Stimulated activated memory B cell treated with anti-CD40 and anti-IgM and Interleukin-4, amounts not matched to agents 10 μg/mL and 1 μg/mL and 100 μg/mL, for 72 hours (primary cell): Measurements from ENCODE around the gene BNC2.
"Not testable (repeated sequence)": the region's sequence is repeated elsewhere in the genome, so short reads cannot be mapped to it uniquely, and the experiment has no call there.

Experiments
- ATAC-seq: fragments of 150-1000 bp; cut with Tn5 transposase; 2 replicates; pipeline ENCODE4 v1.10.0; 2021
- H3K27ac Mint-ChIP-seq: one replicate; pipeline ENCODE4 v1.8.0; 2022; ENCODE audit warnings: mild to moderate bottlenecking, mixed read lengths
- H3K27me3 Mint-ChIP-seq: one replicate; pipeline ENCODE4 v1.8.0; 2022; ENCODE audit warnings: mixed read lengths
- H3K36me3 Mint-ChIP-seq: one replicate; pipeline ENCODE4 v1.8.0; 2022; ENCODE audit warnings: mixed read lengths
- H3K4me1 Mint-ChIP-seq: one replicate; pipeline ENCODE4 v1.8.0; 2022; ENCODE audit warnings: mixed read lengths
- H3K4me3 Mint-ChIP-seq: one replicate; pipeline ENCODE4 v1.8.0; 2022; ENCODE audit warnings: mild to moderate bottlenecking, moderate library complexity, mixed read lengths
- H3K9me3 Mint-ChIP-seq: one replicate; pipeline ENCODE4 v1.8.0; 2022; ENCODE audit warnings: mixed read lengths

The BNC2 gene

DNA sequence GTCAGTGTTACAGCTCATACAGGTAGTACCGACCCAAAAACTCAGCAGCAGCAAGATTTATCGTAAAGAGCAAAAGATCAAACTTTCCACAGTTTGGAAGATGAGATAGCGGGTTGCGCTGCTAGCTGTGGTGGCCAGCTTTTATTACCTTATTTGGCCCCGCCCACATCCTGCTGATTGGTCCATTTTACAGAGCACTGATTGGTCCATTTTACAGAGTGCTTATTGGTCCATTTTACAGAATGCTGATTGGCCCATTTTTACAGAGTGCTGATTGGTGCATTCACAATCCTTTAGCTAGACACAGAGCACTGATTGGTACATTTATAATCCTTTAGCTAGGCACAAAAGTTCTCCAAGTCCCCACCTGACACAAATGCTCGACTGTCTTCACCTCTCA is 12.0 kb upstream of the BNC2 start:
- not testable (repeated sequence) for H3K4me1 Mint-ChIP-seq, H3K27ac Mint-ChIP-seq, H3K4me3 Mint-ChIP-seq, ATAC-seq, H3K36me3 Mint-ChIP-seq, H3K27me3 Mint-ChIP-seq
- H3K9me3 Mint-ChIP-seq: peaks cover 10% of the 10 kb centered on the region

- Mint-ChIP-seq H3K4me3 (no peak overlapping the region), H3K4me1 (no peaks in the 10 kb centered on the region), H3K27ac (no peak overlapping the region), H3K9me3 (peaks cover 13% of the 10 kb centered on the region), H3K36me3 (no peaks in the 10 kb centered on the region), H3K27me3 (peaks cover 3% of the 10 kb centered on the region)
- ATAC-seq: no peak
These were observed 8.9 kb upstream of the BNC2 start for GRCh38 chr9:16879416-16879815.

DNA sequence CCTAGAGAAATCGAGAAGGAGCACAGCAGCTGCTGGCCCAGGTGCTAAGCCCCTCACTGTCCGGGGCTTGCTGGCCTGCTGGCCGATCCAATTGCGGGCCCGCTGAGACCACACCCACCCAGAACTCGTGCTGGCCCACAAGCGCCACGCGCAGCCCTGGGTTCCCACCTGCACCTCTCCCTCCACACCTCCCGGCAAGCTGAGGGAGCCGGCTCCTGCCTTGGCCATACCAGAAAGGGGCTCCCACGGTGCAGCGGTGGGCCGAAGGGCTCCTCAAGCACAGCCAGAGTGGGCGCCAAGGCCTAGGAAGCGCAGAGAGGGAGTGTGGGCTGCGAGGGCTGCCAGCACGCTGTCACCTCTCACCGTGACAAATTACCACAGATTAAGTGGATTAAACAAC is 6.8 kb upstream of the BNC2 start:
- Mint-ChIP-seq H3K27ac (no peak overlapping the region), H3K27me3 (peaks cover 9% of the 10 kb centered on the region), H3K36me3 (no peaks in the 10 kb centered on the region), H3K4me3 (no peak overlapping the region), H3K9me3 (peaks cover 10% of the 10 kb centered on the region), H3K4me1 (no peaks in the 10 kb centered on the region)
- ATAC-seq: no peak

DNA sequence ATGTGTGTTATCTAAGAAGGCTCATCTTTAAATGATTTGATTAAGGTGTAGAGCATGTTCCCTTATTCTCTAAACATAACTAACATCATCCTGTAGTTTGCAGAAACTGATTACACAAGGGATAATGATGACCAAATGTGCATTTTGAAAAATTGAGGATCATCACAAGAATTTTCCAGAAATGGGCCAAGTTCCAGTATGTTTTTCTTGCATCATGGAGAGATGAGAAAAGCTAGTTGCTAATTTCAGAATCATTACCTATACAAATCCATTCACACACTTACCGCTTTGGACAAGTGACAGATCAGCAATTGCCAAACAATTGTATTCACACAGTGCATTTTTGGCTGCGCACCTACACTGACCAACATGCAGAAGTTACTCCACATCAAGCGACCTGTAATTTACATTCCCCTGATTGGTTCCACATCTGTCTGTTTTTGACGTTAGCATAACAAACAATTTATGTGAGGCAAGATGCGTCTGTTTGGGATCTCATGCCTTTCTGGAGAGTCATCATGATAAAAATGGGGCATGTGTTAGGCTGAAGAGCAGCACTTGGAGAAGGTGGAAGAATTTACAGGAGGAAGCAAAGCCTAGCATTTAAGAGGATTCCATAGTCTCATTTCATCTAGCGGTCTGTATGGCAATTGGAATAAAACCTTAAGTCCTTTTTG is 2.8 kb upstream of the BNC2 start:
- Mint-ChIP-seq H3K4me3 (no peak overlapping the region), H3K36me3 (no peaks in the 10 kb centered on the region), H3K4me1 (no peaks in the 10 kb centered on the region), H3K9me3 (peaks cover 5% of the 10 kb centered on the region), H3K27me3 (peaks cover 39% of the 10 kb centered on the region), H3K27ac (no peak overlapping the region)
- no peak for ATAC-seq

GRCh38 chr9:16871336-16872151 is 1.1 kb upstream of the BNC2 start:
- H3K4me3 Mint-ChIP-seq: no peak overlapping the region
- peaks cover 39% of the 10 kb centered on the region for H3K27me3 Mint-ChIP-seq
- H3K9me3 Mint-ChIP-seq: peaks cover 2% of the 10 kb centered on the region
- no peaks in the 10 kb centered on the region for H3K4me1 Mint-ChIP-seq
- ATAC-seq: no peak
- no peak overlapping the region for H3K27ac Mint-ChIP-seq
- H3K36me3 Mint-ChIP-seq: no peaks in the 10 kb centered on the region

DNA sequence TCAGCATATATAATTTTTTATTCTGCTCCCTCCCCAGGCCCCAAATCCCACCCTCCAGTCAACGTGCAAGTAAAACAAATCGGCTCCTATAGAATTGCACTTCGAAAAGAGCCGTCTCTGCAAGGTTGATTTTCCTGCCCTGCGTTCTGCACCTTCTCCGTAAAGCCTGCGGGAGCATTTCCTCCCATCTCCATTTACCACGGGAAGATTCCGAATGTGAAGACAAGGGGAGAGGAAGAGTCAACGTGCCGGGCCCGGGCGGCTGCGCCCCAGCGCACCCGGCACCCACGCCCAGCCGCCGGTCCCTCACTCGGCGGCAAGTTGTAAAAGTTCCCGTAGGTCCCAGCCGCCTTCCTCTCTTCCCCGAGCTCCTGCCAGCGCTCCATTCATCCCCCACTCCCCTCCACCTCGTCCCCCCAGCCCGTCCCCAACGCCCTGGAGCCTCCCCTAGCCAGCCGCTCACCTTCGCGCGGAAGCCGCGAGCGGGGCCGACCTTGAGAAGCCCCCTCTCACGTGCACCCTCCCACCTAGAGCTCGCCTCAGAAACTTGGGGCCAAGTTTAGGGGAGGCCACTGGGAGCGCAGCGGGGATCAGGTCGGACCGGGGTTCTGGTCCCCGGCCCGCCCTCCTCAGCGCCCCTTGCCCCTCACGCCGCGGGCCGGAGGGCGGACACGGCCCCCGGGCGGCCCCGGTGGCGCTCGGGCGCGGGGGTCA is 431 bp downstream of the BNC2 start:
- H3K36me3 Mint-ChIP-seq: no peaks in the 10 kb centered on the region
- ATAC-seq: peak; percentile 55
- H3K27me3 Mint-ChIP-seq: peaks cover 39% of the 10 kb centered on the region
- H3K9me3 Mint-ChIP-seq: no peaks in the 10 kb centered on the region
- no peak overlapping the region for H3K27ac Mint-ChIP-seq
- no peaks in the 10 kb centered on the region for H3K4me1 Mint-ChIP-seq
- H3K4me3 Mint-ChIP-seq: no peak overlapping the region

DNA sequence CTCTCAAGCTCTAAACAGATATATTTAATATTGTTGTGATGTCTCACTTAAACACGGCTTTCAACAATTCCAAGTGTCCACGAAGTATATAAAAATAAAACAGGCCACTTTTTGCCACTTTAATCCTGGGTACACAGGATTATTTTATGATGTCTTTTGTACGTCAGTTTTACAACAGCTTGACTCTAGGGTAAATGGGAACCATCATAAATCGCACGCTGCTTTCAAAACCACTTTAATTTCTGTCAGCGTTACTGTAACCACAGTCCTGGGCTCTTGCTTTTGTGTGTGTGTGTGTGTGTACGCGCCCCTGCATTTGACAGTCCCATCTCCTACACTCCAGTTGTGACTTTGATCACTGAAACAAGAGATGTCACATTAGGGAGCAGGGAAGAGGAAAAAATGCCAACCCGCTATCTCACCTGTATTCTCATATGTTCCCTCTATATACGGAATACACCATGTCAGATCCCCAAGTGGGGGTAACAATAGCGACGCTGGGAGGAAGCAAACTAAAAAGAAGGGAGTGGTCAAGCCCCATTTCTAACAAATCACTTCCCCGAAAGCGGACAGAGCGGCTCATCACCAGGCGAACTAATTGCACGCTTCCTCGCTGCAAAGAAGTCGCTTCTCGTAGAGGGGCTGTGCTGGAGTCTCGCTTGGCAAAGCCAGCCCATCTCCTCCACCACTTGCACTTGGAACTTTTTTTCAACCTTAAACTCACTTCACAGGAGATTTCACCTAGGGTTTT is 1.2 kb downstream of the BNC2 start:
- Mint-ChIP-seq H3K4me3 (no peak overlapping the region), H3K27ac (no peak overlapping the region), H3K36me3 (no peaks in the 10 kb centered on the region), H3K27me3 (peaks cover 35% of the 10 kb centered on the region), H3K4me1 (no peaks in the 10 kb centered on the region), H3K9me3 (no peaks in the 10 kb centered on the region)
- ATAC-seq: no peak

GRCh38 chr9:16868701-16869100 is 1.8 kb downstream of the BNC2 start:
- H3K27me3 Mint-ChIP-seq: peaks cover 31% of the 10 kb centered on the region
- no peaks in the 10 kb centered on the region for H3K9me3 Mint-ChIP-seq
- H3K27ac Mint-ChIP-seq: no peak overlapping the region
- no peak for ATAC-seq
- H3K36me3 Mint-ChIP-seq: no peaks in the 10 kb centered on the region
- H3K4me3 Mint-ChIP-seq: no peak overlapping the region
- no peaks in the 10 kb centered on the region for H3K4me1 Mint-ChIP-seq

- ATAC-seq: no peak
- Mint-ChIP-seq H3K27me3 (peaks cover 31% of the 10 kb centered on the region), H3K4me3 (no peak overlapping the region), H3K4me1 (no peaks in the 10 kb centered on the region), H3K36me3 (no peaks in the 10 kb centered on the region), H3K9me3 (no peaks in the 10 kb centered on the region), H3K27ac (no peak overlapping the region)
These were observed 2.7 kb downstream of the BNC2 start for GRCh38 chr9:16867576-16868311.

- ATAC-seq: no peak
- Mint-ChIP-seq H3K9me3 (no peaks in the 10 kb centered on the region), H3K36me3 (no peaks in the 10 kb centered on the region), H3K4me3 (no peak overlapping the region), H3K27me3 (peaks cover 25% of the 10 kb centered on the region), H3K27ac (no peak overlapping the region), H3K4me1 (no peaks in the 10 kb centered on the region)
These were observed 3.9 kb downstream of the BNC2 start for GRCh38 chr9:16866587-16866986.

DNA sequence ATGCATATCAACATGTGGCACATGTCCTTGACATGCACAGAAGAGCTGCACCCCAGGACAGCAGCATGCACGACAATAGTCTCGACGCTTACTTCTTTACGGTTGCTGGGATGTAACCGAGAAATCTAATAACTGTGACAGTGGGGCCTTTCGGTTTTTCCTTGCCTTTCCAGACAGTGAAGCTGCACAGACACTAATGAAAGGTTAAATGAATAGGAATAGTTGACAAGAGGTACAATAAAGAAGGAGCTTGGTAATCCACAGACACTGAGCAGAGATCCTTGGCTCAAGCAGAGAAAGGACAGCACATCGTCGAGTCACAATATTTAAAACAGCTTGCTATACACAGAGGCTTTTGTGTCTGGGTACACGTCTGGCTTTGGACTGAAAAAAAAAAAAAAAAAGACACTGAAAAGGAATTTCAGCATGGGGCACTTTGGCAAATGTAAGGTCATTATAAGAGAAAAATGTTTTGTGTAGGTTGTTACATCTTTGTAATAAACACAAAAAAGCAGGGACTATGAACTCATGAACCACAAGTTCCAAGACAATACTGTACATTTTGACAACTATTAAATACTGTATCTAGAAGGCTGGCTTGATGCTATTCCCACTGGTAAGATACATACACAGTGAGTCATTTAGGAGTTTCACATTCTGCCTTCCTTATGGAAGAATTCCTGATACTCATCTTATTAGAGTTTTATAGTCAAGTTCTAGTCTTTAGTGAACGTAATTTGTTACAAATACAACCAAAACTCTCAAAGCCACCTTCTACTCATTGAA is 5.6 kb downstream of the BNC2 start:
- Mint-ChIP-seq H3K27me3 (peaks cover 14% of the 10 kb centered on the region), H3K36me3 (no peaks in the 10 kb centered on the region), H3K4me1 (no peaks in the 10 kb centered on the region), H3K9me3 (no peaks in the 10 kb centered on the region), H3K4me3 (no peak overlapping the region), H3K27ac (no peak overlapping the region)
- no peak for ATAC-seq

GRCh38 chr9:16848179-16848578 is 22.3 kb downstream of the BNC2 start:
- ATAC-seq: no peak
- no peak overlapping the region for H3K27ac Mint-ChIP-seq
- no peak overlapping the region for H3K4me3 Mint-ChIP-seq
- H3K9me3 Mint-ChIP-seq: no peaks in the 10 kb centered on the region
- no peaks in the 10 kb centered on the region for H3K4me1 Mint-ChIP-seq
- H3K36me3 Mint-ChIP-seq: no peaks in the 10 kb centered on the region
- H3K27me3 Mint-ChIP-seq: no peaks in the 10 kb centered on the region

- no peak overlapping the region for H3K27ac Mint-ChIP-seq
- no peak for ATAC-seq
- H3K4me3 Mint-ChIP-seq: no peak overlapping the region
- H3K4me1 Mint-ChIP-seq: no peaks in the 10 kb centered on the region
- H3K36me3 Mint-ChIP-seq: no peaks in the 10 kb centered on the region
- no peaks in the 10 kb centered on the region for H3K27me3 Mint-ChIP-seq
- H3K9me3 Mint-ChIP-seq: no peaks in the 10 kb centered on the region
These were observed 23.5 kb downstream of the BNC2 start for GRCh38 chr9:16846986-16847385.

- H3K27me3 Mint-ChIP-seq: no peaks in the 10 kb centered on the region
- no peak for ATAC-seq
- no peaks in the 10 kb centered on the region for H3K36me3 Mint-ChIP-seq
- no peaks in the 10 kb centered on the region for H3K9me3 Mint-ChIP-seq
- no peak overlapping the region for H3K4me3 Mint-ChIP-seq
- no peak overlapping the region for H3K27ac Mint-ChIP-seq
- H3K4me1 Mint-ChIP-seq: no peaks in the 10 kb centered on the region
These were observed 24.1 kb downstream of the BNC2 start for GRCh38 chr9:16846367-16846766.
